Upper lobe of left lung (tissue), 6 donors: ENCODE results near the gene ARRDC1. TPM values are rescaled to one million over a fixed set of nuclear protein-coding genes. Genes with fewer than 3 reads are reported as not detected.

Experiments
- ATAC-seq, 2 donors: fragments of 200-7000 bp; cut with Tn5 transposase; one replicate each; pipeline ENCODE4 v1.9.1; 2022; ENCODE audit warnings: mild to moderate bottlenecking in 2 of 2, moderate library complexity in 2 of 2; ENCODE audit not compliant: low FRiP score in 2 of 2
- DNase-seq, 2 donors: peaks; one replicate each; pipeline ENCODE4 v3.0.0-alpha.2; 2019 to 2020
- H3K27ac ChIP-seq, 4 donors: fragments of 200-600 bp; sonication (generic); one replicate each; pipeline ENCODE4 v1.5.1; 2016 to 2019
- H3K27me3 ChIP-seq, 4 donors: fragments of 200-600 bp; sonication (generic); one replicate each; pipeline ENCODE4 v1.5.1; 2017 to 2019
- H3K36me3 ChIP-seq, 4 donors: fragments of 200-600 bp; sonication (generic); one replicate each; pipeline ENCODE4 v1.5.1; 2016 to 2019
- H3K4me1 ChIP-seq, 4 donors: fragments of 200-600 bp; sonication (generic); one replicate each; pipeline ENCODE4 v1.5.1; 2018 to 2019
- H3K4me3 ChIP-seq, 4 donors: fragments of 200-600 bp; sonication (generic); one replicate each; pipeline ENCODE4 v1.5.1; 2017 to 2019; ENCODE audit warnings: mild to moderate bottlenecking in 2 of 4, moderate library complexity in 1 of 4
- H3K9me3 ChIP-seq, 4 donors: fragments of 200-600 bp; sonication (generic); one replicate each; pipeline ENCODE4 v1.5.1; 2018 to 2019
- CTCF ChIP-seq, 6 experiments: fragments of 450-650 bp in 4 of 6; fragments of 200-600 bp in 2 of 6; sonication (generic) in 2 of 6; IDR thresholded peaks; one replicate each; pipeline ENCODE4 v1.5.1; 2016 to 2019; ENCODE audit warnings: antibody characterized with exemption in 6 of 6
- EP300 ChIP-seq, 4 donors: sonication (generic); formaldehyde crosslinking; IDR thresholded peaks; one replicate each; pipeline ENCODE4 v1.5.1; 2017; ENCODE audit warnings: antibody characterized with exemption in 4 of 4, control low read depth in 2 of 4
- POLR2A ChIP-seq, 4 donors: fragments of 450-650 bp; IDR thresholded peaks; one replicate each; pipeline ENCODE4 v1.5.1; 2016 to 2017; ENCODE audit warnings: antibody characterized with exemption in 4 of 4, mild to moderate bottlenecking in 2 of 4
- POLR2AphosphoS5 ChIP-seq, 2 donors: sonication (generic); formaldehyde crosslinking; IDR thresholded peaks; one replicate each; pipeline ENCODE4 v1.5.1; 2017; ENCODE audit warnings: antibody characterized with exemption in 2 of 2
- WGBS, 2 donors: methylation state at CpG; one replicate each; pipeline ENCODE4 v1.1.5; 2017 to 2018; 5-methylcytosine and 5-hydroxymethylcytosine counted together
- total RNA-seq, 6 donors: library from RNA; depleted of rRNA in 4 of 6; stranded (reverse); fragments of >200 nt in 4 of 6; gene quantifications; one replicate each; pipeline versions ENCODE4 v1.1.0 to v1.2.1, GENCODE V29; 2016 to 2021
- donor health status: DM: no; HTN: no; CAD: no; lungs with moderate emphysema.
- donor health status: DM: no; HTN: yes; CAD: no; lungs with severe emphysema.

ARRDC1 gene
- total RNA-seq, 6 donors from 2014 or later, result 74.9 to 202 (median 99.6) TPM

GRCh38 chr9:137580954-137581322 is 24.5 kb upstream of the ARRDC1 start:
- WGBS, 2 donors, result 93 to 97% methylated on average over 4 of the region's 4 CpGs
- H3K4me3 ChIP-seq, result no peak overlapping the region
- TF ChIP-seq POLR2A (IDR thresholded peaks at IDR 0.05), result no peak
- no peak for TF ChIP-seq EP300 (IDR thresholded peaks at IDR 0.05)
- TF ChIP-seq CTCF (IDR thresholded peaks at IDR 0.05), result no peak
- TF ChIP-seq POLR2AphosphoS5 (IDR thresholded peaks at IDR 0.05), result no peak
- DNase-seq, result no peak
- ATAC-seq, result no peak
- H3K36me3 ChIP-seq, result peaks cover 0 to 39% (median 25%) of the 10 kb centered on the region in 4 donors
- peaks cover 23 to 33% (median 26%) of the 10 kb centered on the region in 4 donors for H3K4me1 ChIP-seq
- no peak overlapping the region for H3K27ac ChIP-seq
- no peaks in the 10 kb centered on the region for H3K27me3 ChIP-seq
- H3K9me3 ChIP-seq, result no peaks in the 10 kb centered on the region

- DNase-seq (peak in 1 of 2 donors; percentile 55), ATAC-seq (no peak)
- Histone ChIP-seq H3K36me3 (peaks cover 0 to 40% (median 27%) of the 10 kb centered on the region in 4 donors), H3K4me1 (peaks cover 16 to 26% (median 23%) of the 10 kb centered on the region in 4 donors), H3K27ac (no peak overlapping the region), H3K9me3 (no peaks in the 10 kb centered on the region), H3K27me3 (no peaks in the 10 kb centered on the region), H3K4me3 (no peak overlapping the region)
- TF ChIP-seq CTCF (IDR thresholded peaks at IDR 0.05), result no peak
- TF ChIP-seq POLR2AphosphoS5 (IDR thresholded peaks at IDR 0.05), result no peak
- no peak for TF ChIP-seq EP300 (IDR thresholded peaks at IDR 0.05)
- no peak for TF ChIP-seq POLR2A (IDR thresholded peaks at IDR 0.05)
- 88% methylated on average over 15 to 22 of the region's 22 CpGs for WGBS, 2 donors
These were observed 23.9 kb upstream of the ARRDC1 start for GRCh38 chr9:137581361-137582285.

- DNase-seq, result peak in 1 of 2 donors; percentile 52
- ATAC-seq, result no peak
- H3K27ac ChIP-seq, result no peak overlapping the region
- no peaks in the 10 kb centered on the region for H3K9me3 ChIP-seq
- H3K4me3 ChIP-seq, result no peak overlapping the region
- no peak for TF ChIP-seq POLR2AphosphoS5 (IDR thresholded peaks at IDR 0.05)
- peak in 2 of 6 experiments; percentile 33 to 39 for TF ChIP-seq CTCF (IDR thresholded peaks at IDR 0.05)
- TF ChIP-seq EP300 (IDR thresholded peaks at IDR 0.05), result no peak
- TF ChIP-seq POLR2A (IDR thresholded peaks at IDR 0.05), result no peak
- H3K4me1 ChIP-seq, result peaks cover 12 to 19% (median 16%) of the 10 kb centered on the region in 4 donors
- H3K27me3 ChIP-seq, result no peaks in the 10 kb centered on the region
- WGBS, 2 donors, result 74 to 83% methylated on average over 11 to 20 of the region's 20 CpGs
- H3K36me3 ChIP-seq, result peaks cover 6 to 48% (median 33%) of the 10 kb centered on the region in 4 donors
These were observed 23.1 kb upstream of the ARRDC1 start for GRCh38 chr9:137582286-137582860.

GRCh38 chr9:137583347-137583746 is 22.1 kb upstream of the ARRDC1 start:
- Histone ChIP-seq H3K4me1 (peaks cover 4 to 13% (median 7%) of the 10 kb centered on the region in 4 donors), H3K36me3 (peaks cover 6 to 58% (median 39%) of the 10 kb centered on the region in 4 donors), H3K9me3 (no peaks in the 10 kb centered on the region), H3K27ac (no peak overlapping the region), H3K4me3 (no peak overlapping the region), H3K27me3 (no peaks in the 10 kb centered on the region)
- 86 to 89% methylated on average over 12 to 14 of the region's 14 CpGs for WGBS, 2 donors
- DNase-seq (no peak), ATAC-seq (no peak)
- no peak for TF ChIP-seq EP300 (IDR thresholded peaks at IDR 0.05)

- WGBS, 2 donors, result 91 to 94% methylated on average over 3 to 8 of the region's 8 CpGs
- no peaks in the 10 kb centered on the region for H3K9me3 ChIP-seq
- H3K27me3 ChIP-seq, result no peaks in the 10 kb centered on the region
- ATAC-seq, result no peak
- H3K4me3 ChIP-seq, result no peak overlapping the region
- no peak for TF ChIP-seq EP300 (IDR thresholded peaks at IDR 0.05)
- no peak for TF ChIP-seq POLR2A (IDR thresholded peaks at IDR 0.05)
- TF ChIP-seq POLR2AphosphoS5 (IDR thresholded peaks at IDR 0.05), result no peak
- TF ChIP-seq CTCF (IDR thresholded peaks at IDR 0.05), result no peak
- H3K36me3 ChIP-seq, result peaks cover 6 to 59% (median 40%) of the 10 kb centered on the region in 4 donors
- no peak for DNase-seq
- H3K27ac ChIP-seq, result no peak overlapping the region
- H3K4me1 ChIP-seq, result peaks cover 5 to 18% (median 8%) of the 10 kb centered on the region in 4 donors
These were observed 21.5 kb upstream of the ARRDC1 start for GRCh38 chr9:137583957-137584356.
